MM.1S (cell line): ENCODE measurements around the gene TKT.

Experiments used
- EZH2 ChIP-seq: fragments of 300-600 bp; sonication (generic); optimal IDR thresholded peaks from 2 replicates; pipeline ENCODE3; 2017; ENCODE audit warnings: low read depth, mild to moderate bottlenecking, antibody characterized with exemption, low read length, mixed read lengths
- EZH2phosphoT487 ChIP-seq: fragments of 300-600 bp; sonication (generic); IDR thresholded peaks from 2 replicates; pipeline ENCODE4 v1.6.1; 2018; ENCODE audit warnings: antibody characterized with exemption, low read length
- TF ChIP-seq, protein P1 (sequence below): fragments of 300-600 bp; sonication (generic); IDR thresholded peaks from 2 replicates; pipeline ENCODE4 v1.5.1; 2016; ENCODE audit warnings: antibody characterized with exemption, low read length, mixed read lengths

DNA sequence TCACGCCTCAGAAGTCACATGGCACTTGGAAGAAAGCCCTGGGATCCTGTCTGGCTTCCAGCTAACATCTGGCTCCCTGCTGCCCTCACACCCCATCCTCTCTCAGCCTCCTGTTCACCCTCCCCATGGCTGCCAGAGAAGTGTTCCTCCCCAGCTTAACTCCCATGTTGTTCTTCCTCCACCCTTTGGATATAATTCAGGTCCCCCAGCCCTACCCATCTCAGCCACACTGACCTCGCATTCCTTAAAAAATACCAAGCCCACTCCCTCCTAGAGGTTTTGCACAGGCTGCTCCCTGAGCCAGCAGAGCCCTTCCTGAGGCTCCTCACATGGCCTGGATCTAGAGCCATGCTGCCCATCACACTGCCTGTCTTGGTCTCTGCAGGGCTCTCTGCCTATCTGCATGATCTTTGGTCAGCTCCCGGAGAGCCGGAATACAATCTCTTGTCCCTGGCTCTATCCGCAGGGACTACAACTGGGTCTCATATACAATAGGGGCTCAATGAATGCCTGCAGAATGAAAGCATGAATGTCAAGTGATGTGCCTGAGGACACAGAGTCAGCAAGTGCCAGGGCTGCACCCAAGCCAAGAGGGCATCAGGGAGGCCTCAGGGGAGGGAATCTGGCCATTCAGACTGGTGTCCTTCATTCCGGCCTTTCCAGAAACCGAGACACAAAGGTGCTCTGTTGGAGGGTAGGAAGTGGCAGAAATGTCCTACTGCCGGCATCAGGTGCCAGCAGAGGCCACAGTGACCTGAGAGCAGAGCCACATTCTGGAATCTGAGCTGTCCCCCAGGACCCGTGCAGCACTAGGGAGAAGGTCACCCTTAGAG is 3.8 kb upstream of the TKT start:
- TF ChIP-seq, protein P1, sequence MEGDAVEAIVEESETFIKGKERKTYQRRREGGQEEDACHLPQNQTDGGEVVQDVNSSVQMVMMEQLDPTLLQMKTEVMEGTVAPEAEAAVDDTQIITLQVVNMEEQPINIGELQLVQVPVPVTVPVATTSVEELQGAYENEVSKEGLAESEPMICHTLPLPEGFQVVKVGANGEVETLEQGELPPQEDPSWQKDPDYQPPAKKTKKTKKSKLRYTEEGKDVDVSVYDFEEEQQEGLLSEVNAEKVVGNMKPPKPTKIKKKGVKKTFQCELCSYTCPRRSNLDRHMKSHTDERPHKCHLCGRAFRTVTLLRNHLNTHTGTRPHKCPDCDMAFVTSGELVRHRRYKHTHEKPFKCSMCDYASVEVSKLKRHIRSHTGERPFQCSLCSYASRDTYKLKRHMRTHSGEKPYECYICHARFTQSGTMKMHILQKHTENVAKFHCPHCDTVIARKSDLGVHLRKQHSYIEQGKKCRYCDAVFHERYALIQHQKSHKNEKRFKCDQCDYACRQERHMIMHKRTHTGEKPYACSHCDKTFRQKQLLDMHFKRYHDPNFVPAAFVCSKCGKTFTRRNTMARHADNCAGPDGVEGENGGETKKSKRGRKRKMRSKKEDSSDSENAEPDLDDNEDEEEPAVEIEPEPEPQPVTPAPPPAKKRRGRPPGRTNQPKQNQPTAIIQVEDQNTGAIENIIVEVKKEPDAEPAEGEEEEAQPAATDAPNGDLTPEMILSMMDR = no peak
- TF ChIP-seq EZH2 (no peak), EZH2phosphoT487 (no peak)
